Keratinocyte (primary cell): ENCODE results near the gene SMIM11.
"Not testable (repeated sequence)": the region's sequence is repeated elsewhere in the genome, so short reads cannot be mapped to it uniquely, and the experiment has no call there.

ENCODE experiments used
- EZH2 ChIP-seq: IDR thresholded peaks from one replicate; pipeline ENCODE4 v1.6.1; 2012; ENCODE audit warnings: inconsistent platforms, mild to moderate bottlenecking, low read length, moderate library complexity
- TF ChIP-seq, protein P1 (sequence below), 3 experiments: IDR thresholded peaks in 1 of 3; conservative IDR thresholded peaks in 1 of 3; optimal IDR thresholded peaks in 1 of 3; 2 replicates in 2 of 3; 3 replicates in 1 of 3; pipeline versions ENCODE3 to v1.5.1; 2011; ENCODE audit warnings: low read length in 3 of 3, mild to moderate bottlenecking in 3 of 3, moderate library complexity in 2 of 3, control low read depth in 1 of 3, inconsistent platforms in 1 of 3; ENCODE audit not compliant: insufficient read depth in 2 of 3; ENCODE audit errors: extremely low read depth in 1 of 3

DNA sequence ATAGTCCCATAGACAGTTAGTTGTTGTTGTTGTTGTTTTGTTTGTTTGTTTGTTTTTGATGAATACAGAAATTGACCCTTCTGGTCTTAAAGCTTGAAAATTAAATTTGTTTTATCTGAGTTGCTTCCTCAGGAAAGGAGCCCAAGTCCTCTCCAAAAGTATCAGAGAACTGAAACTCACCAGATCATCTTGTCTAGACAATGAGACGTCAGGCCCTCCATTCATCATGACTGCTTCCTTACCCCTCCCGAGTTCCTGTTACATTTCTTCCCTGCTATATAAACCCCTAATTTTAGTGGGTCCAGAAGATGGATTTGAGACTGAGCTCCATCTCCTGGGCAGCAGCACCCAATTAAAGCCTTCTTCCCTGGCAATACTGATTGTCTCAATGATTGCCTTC, 31.4 kb downstream of the SMIM11 start:
- not testable (repeated sequence) for TF ChIP-seq EZH2
- TF ChIP-seq, protein P1, sequence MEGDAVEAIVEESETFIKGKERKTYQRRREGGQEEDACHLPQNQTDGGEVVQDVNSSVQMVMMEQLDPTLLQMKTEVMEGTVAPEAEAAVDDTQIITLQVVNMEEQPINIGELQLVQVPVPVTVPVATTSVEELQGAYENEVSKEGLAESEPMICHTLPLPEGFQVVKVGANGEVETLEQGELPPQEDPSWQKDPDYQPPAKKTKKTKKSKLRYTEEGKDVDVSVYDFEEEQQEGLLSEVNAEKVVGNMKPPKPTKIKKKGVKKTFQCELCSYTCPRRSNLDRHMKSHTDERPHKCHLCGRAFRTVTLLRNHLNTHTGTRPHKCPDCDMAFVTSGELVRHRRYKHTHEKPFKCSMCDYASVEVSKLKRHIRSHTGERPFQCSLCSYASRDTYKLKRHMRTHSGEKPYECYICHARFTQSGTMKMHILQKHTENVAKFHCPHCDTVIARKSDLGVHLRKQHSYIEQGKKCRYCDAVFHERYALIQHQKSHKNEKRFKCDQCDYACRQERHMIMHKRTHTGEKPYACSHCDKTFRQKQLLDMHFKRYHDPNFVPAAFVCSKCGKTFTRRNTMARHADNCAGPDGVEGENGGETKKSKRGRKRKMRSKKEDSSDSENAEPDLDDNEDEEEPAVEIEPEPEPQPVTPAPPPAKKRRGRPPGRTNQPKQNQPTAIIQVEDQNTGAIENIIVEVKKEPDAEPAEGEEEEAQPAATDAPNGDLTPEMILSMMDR (optimal IDR thresholded peaks at IDR 0.05 in 1 of 3, IDR thresholded peaks at IDR 0.05 in 1 of 3, conservative IDR thresholded peaks at IDR 0.05 in 1 of 3; ENCODE audit: extremely low read depth in 1 of 3, insufficient read depth in 2 of 3, low read length in 3 of 3) = not testable (repeated sequence)
